ENCODE data around the gene MT3. TPM values are rescaled to one million over a fixed set of nuclear protein-coding genes. Genes with fewer than 3 reads are reported as not detected.
A peak's percentile ranks its signal among the peaks of the same experiment; 100 is the strongest.

MT3 gene
- total RNA-seq, 4 donors from 2014 or later = not detected

- peaks cover 0 to 19% (median 0%) of the 10 kb centered on the region in 4 donors for H3K4me1 ChIP-seq
- peak overlapping the region in 3 of 4 donors; percentile 25 to 78 (median 37) for H3K27ac ChIP-seq
- no peaks in the 10 kb centered on the region for H3K9me3 ChIP-seq
- DNase-seq = no peak
- H3K27me3 ChIP-seq = peaks cover 0 to 11% of the 10 kb centered on the region in 2 donors
- no peaks in the 10 kb centered on the region for H3K36me3 ChIP-seq
- peak overlapping the region; percentile 29 to 65 (median 46) for H3K4me3 ChIP-seq
- no peak for TF ChIP-seq CTCF (IDR thresholded peaks at IDR 0.05)
Measured at GRCh38 chr16:56632848-56633365, 43.6 kb downstream of the MT3 start.

GRCh38 chr16:56633535-56633934 lies 44.2 kb downstream of the MT3 start:
- Histone ChIP-seq H3K9me3 (no peaks in the 10 kb centered on the region), H3K27me3 (peaks cover 0 to 11% of the 10 kb centered on the region in 2 donors), H3K27ac (no peak overlapping the region), H3K36me3 (no peaks in the 10 kb centered on the region), H3K4me3 (peak overlapping the region in 1 of 4 donors; percentile 63), H3K4me1 (peaks cover 0 to 25% (median 0%) of the 10 kb centered on the region in 4 donors)
- DNase-seq = no peak
- TF ChIP-seq POLR2A (IDR thresholded peaks at IDR 0.05) (no peak), CTCF (IDR thresholded peaks at IDR 0.05) (no peak)

GRCh38 chr16:56634715-56635440 lies 45.5 kb downstream of the MT3 start:
- Histone ChIP-seq H3K36me3 (no peaks in the 10 kb centered on the region), H3K4me1 (peaks cover 0 to 33% (median 0%) of the 10 kb centered on the region in 4 donors), H3K9me3 (no peaks in the 10 kb centered on the region), H3K27me3 (peaks cover 0 to 11% of the 10 kb centered on the region in 2 donors), H3K4me3 (peak overlapping the region in 3 of 4 donors; percentile 22 to 31 (median 24)), H3K27ac (no peak overlapping the region)
- no peak for DNase-seq
- TF ChIP-seq POLR2A (IDR thresholded peaks at IDR 0.05) = no peak
- no peak for TF ChIP-seq CTCF (IDR thresholded peaks at IDR 0.05)

- no peak overlapping the region for H3K27ac ChIP-seq
- peak overlapping the region in 3 of 4 donors; percentile 22 to 31 (median 24) for H3K4me3 ChIP-seq
- H3K27me3 ChIP-seq = peaks cover 0 to 11% of the 10 kb centered on the region in 2 donors
- TF ChIP-seq POLR2A (IDR thresholded peaks at IDR 0.05) = no peak
- no peak for TF ChIP-seq CTCF (IDR thresholded peaks at IDR 0.05)
- no peaks in the 10 kb centered on the region for H3K9me3 ChIP-seq
- no peaks in the 10 kb centered on the region for H3K36me3 ChIP-seq
- peaks cover 0 to 33% (median 0%) of the 10 kb centered on the region in 4 donors for H3K4me1 ChIP-seq
- DNase-seq = no peak
Measured at GRCh38 chr16:56635441-56635967, 46.2 kb downstream of the MT3 start.

- Histone ChIP-seq H3K27ac (no peak overlapping the region), H3K4me1 (peaks cover 0 to 33% (median 0%) of the 10 kb centered on the region in 4 donors), H3K27me3 (peaks cover 0 to 11% of the 10 kb centered on the region in 2 donors), H3K36me3 (no peaks in the 10 kb centered on the region), H3K4me3 (no peak overlapping the region), H3K9me3 (no peaks in the 10 kb centered on the region)
- TF ChIP-seq POLR2A (IDR thresholded peaks at IDR 0.05) = no peak
- TF ChIP-seq CTCF (IDR thresholded peaks at IDR 0.05) = no peak
- no peak for DNase-seq
Measured at GRCh38 chr16:56636616-56637413, 47.5 kb downstream of the MT3 start.

Data from Peyer's patch (tissue), 4 donors.